Natural killer cell (primary cell): ENCODE results near the gene ZNF600. TPM values are rescaled to one million over a fixed set of nuclear protein-coding genes. Genes with fewer than 3 reads are reported as not detected.
"Not testable (repeated sequence)": the region's sequence is repeated elsewhere in the genome, so short reads cannot be mapped to it uniquely, and the experiment has no call there.

Experiments
- ATAC-seq, 3 donors: fragments of 150-1000 bp in 2 of 3; fragments of 200-7000 bp in 1 of 3; cut with Tn5 transposase; 1 replicate in 1 of 3; 2 replicates in 2 of 3; pipeline ENCODE4 v1.10.0; 2021; ENCODE audit warnings: mild to moderate bottlenecking in 2 of 3, moderate library complexity in 2 of 3
- DNase-seq, 2 donors: peaks; one replicate each; pipeline versions ENCODE4 v3.0.0 to v3.0.0-alpha.2; 2013 to 2021; ENCODE audit warnings: mixed read lengths in 1 of 2
- H3K27ac ChIP-seq: one replicate; pipeline ENCODE4 v1.5.1; 2013; ENCODE audit warnings: mild to moderate bottlenecking, low read length
- H3K27me3 ChIP-seq: one replicate; pipeline ENCODE4 v1.6.1; 2013; ENCODE audit warnings: low read length; ENCODE audit not compliant: control insufficient read depth, insufficient read depth
- H3K36me3 ChIP-seq: one replicate; pipeline ENCODE4 v1.6.1; 2013; ENCODE audit warnings: low read length; ENCODE audit not compliant: control insufficient read depth, insufficient read depth
- H3K4me1 ChIP-seq: one replicate; pipeline ENCODE4 v1.6.1; 2013; ENCODE audit warnings: low read length; ENCODE audit not compliant: control insufficient read depth, insufficient read depth
- H3K4me3 ChIP-seq: one replicate; pipeline ENCODE4 v1.5.1; 2013; ENCODE audit warnings: low read length
- H3K9me3 ChIP-seq: one replicate; pipeline ENCODE4 v1.6.1; 2013; ENCODE audit warnings: low read length; ENCODE audit not compliant: control insufficient read depth, insufficient read depth
- H3K27ac Mint-ChIP-seq, 2 donors: one replicate each; pipeline ENCODE4 v1.8.0; 2022; ENCODE audit warnings: mild to moderate bottlenecking in 2 of 2, mixed read lengths in 2 of 2, moderate library complexity in 1 of 2
- H3K27me3 Mint-ChIP-seq, 2 donors: one replicate each; pipeline ENCODE4 v1.8.0; 2022; ENCODE audit warnings: low read depth in 2 of 2, mixed read lengths in 2 of 2
- H3K36me3 Mint-ChIP-seq: one replicate; pipeline ENCODE4 v1.8.0; 2022; ENCODE audit warnings: mixed read lengths
- H3K4me1 Mint-ChIP-seq, 2 donors: one replicate each; pipeline ENCODE4 v1.8.0; 2022; ENCODE audit warnings: mixed read lengths in 2 of 2
- H3K4me3 Mint-ChIP-seq: one replicate; pipeline ENCODE4 v1.8.0; 2022; ENCODE audit warnings: mild to moderate bottlenecking, moderate library complexity, mixed read lengths
- H3K9me3 Mint-ChIP-seq, 2 donors: one replicate each; pipeline ENCODE4 v1.8.0; 2022; ENCODE audit warnings: mixed read lengths in 2 of 2
- WGBS: methylation state at CpG from one replicate; pipeline ENCODE4 v1.1.7; 2013; ENCODE audit warnings: missing lambda C conversion rate; ENCODE audit not compliant: insufficient coverage; 5-methylcytosine and 5-hydroxymethylcytosine counted together
- intact Hi-C: fragments of 100-400 bp; cut with micrococcal nuclease; formaldehyde crosslinking; loops from one replicate; pipeline ENCODE4 v1.14.2; 2022
- total RNA-seq, 4 donors: library from RNA; stranded (reverse); fragments of 120-200 nt in 1 of 4; gene quantifications; one replicate each; pipeline versions ENCODE4 v1.2.3 to v1.2.4, GENCODE V29; 2013 to 2022
- TF ChIP-seq, protein P1 (sequence below): fragments of 200-600 bp; IDR thresholded peaks from one replicate; pipeline ENCODE4 v1.8.0; 2022; ENCODE audit warnings: antibody characterized with exemption

Gene ZNF600
- total RNA-seq, 3 donors from 2014 or later (not counting 1 experiment from before 2014, with no cell fraction given) = 28.8 to 157 (median 73.1) TPM

DNA sequence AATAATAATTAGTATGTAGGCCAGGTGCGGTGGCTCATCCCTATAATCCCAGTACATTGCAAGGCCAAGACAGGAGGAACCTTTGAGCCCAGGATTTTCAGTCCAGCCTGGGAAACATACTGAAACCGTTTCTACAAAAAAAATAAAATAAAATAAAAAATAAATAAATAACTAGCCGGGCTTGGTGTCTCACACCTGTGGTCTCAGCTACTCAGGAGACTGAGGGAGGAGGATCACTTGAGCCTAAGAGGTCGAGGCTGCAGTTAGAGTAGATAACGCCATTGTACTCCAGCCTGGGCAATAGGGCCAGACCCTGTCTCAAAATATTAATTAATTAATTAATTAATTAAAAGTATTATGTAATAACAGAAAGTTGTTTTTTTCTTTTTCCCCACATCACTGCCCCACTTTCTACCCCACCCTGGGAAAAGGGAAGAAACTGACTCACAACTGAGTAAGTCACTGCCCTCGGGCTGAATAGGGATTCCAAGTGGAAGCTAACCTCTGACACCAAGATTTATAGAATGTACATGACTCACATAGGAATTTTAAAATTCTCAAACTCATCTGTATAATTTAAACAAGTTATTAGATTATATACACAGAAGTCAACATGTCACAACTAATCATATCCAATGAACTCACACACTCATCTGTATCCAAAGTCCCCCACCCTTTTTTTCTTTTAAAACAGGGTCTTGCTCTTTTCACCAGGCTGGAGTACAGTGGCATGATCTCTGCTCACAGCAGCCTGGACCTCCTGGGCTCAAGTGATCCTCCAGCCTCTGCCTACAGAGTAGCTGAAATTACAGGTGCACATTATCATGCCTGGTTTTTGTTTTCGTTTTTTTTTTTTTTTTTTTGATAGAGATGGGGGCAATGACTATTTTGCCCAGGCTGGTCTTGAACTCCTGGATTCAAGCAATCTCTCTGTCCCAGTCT lies 64.3 kb downstream of the ZNF600 start:
- 100% methylated on average over 2 of the region's 7 CpGs for WGBS
- no peaks in the 10 kb centered on the region for H3K36me3 Mint-ChIP-seq
- H3K36me3 ChIP-seq = peaks cover 24% of the 10 kb centered on the region

DNA sequence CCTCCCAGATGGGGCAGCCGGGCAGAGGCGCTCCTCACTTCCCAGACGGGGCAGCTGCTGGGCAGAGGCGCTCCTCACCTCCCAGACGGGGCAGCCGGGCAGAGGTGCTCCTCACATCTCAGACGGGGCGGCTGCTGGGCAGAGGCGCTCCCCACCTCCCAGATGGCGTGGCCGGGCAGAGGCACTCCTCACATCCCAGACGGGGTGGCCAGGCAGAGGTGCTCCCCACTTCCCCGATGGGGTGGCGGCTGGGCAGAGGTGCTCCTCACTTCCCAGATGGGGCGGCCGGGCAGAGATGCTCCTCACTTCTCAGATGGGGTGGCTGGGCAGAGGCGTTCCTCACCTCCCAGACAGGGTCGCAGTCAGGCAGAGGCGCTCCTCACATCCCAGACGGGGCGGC lies 66.0 kb downstream of the ZNF600 start:
- peaks cover 12% of the 10 kb centered on the region for H3K36me3 ChIP-seq
- whole genome bisulfite sequencing = 97% methylated on average over 21 of the region's 21 CpGs
- intact Hi-C loops, H3K4me3 Mint-ChIP-seq, H3K27me3 Mint-ChIP-seq, H3K4me3 ChIP-seq, H3K27ac Mint-ChIP-seq, H3K27ac ChIP-seq, DNase-seq, H3K9me3 ChIP-seq, H3K9me3 Mint-ChIP-seq, ATAC-seq, H3K27me3 ChIP-seq, H3K36me3 Mint-ChIP-seq: not testable (repeated sequence)
- H3K4me1 Mint-ChIP-seq = peaks cover 25 to 30% of the 10 kb centered on the region in 2 donors
- peaks cover 12% of the 10 kb centered on the region for H3K4me1 ChIP-seq

More for the DNA sequence above, 64.3 kb downstream of the ZNF600 start:
- no peaks in the 10 kb centered on the region for H3K4me1 ChIP-seq
- H3K9me3 ChIP-seq = peaks cover 9% of the 10 kb centered on the region
- TF ChIP-seq, protein P1, sequence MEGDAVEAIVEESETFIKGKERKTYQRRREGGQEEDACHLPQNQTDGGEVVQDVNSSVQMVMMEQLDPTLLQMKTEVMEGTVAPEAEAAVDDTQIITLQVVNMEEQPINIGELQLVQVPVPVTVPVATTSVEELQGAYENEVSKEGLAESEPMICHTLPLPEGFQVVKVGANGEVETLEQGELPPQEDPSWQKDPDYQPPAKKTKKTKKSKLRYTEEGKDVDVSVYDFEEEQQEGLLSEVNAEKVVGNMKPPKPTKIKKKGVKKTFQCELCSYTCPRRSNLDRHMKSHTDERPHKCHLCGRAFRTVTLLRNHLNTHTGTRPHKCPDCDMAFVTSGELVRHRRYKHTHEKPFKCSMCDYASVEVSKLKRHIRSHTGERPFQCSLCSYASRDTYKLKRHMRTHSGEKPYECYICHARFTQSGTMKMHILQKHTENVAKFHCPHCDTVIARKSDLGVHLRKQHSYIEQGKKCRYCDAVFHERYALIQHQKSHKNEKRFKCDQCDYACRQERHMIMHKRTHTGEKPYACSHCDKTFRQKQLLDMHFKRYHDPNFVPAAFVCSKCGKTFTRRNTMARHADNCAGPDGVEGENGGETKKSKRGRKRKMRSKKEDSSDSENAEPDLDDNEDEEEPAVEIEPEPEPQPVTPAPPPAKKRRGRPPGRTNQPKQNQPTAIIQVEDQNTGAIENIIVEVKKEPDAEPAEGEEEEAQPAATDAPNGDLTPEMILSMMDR = no peak
- Mint-ChIP-seq H3K9me3 (no peaks in the 10 kb centered on the region), H3K27me3 (no peaks in the 10 kb centered on the region), H3K27ac (peak overlapping the region in 1 of 2 donors; percentile 12), H3K4me1 (peaks cover 7 to 12% of the 10 kb centered on the region in 2 donors), H3K4me3 (no peak overlapping the region)
- ATAC-seq (no peak), DNase-seq (no peak)
- no peak overlapping the region for H3K27ac ChIP-seq
- intact Hi-C loops = no loop called here
- no peaks in the 10 kb centered on the region for H3K27me3 ChIP-seq
- H3K4me3 ChIP-seq = no peak overlapping the region

DNA sequence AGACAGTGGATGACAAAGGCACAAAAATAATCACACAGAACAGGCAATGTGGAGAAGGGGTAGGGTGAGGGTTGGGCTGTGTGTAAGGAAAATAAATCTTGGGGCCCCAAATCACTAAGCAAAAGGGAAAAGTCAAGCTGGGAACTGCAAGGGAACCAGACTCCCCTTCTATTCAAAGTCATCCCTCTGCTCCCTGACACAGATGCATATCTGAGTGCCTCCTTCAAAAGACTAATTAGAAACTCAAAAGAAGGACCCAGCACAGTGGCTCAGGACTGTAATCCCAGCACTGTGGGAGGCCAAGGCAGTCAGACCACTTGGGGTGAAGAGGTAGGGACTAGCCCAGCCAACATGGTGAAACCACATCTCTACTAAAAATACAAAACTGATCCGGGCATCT lies 70.1 kb downstream of the ZNF600 start:
- Mint-ChIP-seq H3K36me3 (peaks cover 8% of the 10 kb centered on the region), H3K27ac (peak overlapping the region; percentile 94 to 95), H3K4me1 (peaks cover 29 to 42% of the 10 kb centered on the region in 2 donors), H3K9me3 (no peaks in the 10 kb centered on the region), H3K4me3 (peak overlapping the region; percentile 67), H3K27me3 (no peaks in the 10 kb centered on the region)
- intact Hi-C loops = no loop called here
- peaks cover 6% of the 10 kb centered on the region for H3K9me3 ChIP-seq
- peaks cover 22% of the 10 kb centered on the region for H3K4me1 ChIP-seq
- H3K36me3 ChIP-seq = peaks cover 17% of the 10 kb centered on the region
- H3K27ac ChIP-seq = peak overlapping the region; percentile 65
- H3K27me3 ChIP-seq = no peaks in the 10 kb centered on the region
- TF ChIP-seq, protein P1 = no peak
- H3K4me3 ChIP-seq = no peak overlapping the region
- DNase-seq (no peak), ATAC-seq (no peak)
- WGBS = 75% methylated on average over 1 of the region's 1 CpG

DNA sequence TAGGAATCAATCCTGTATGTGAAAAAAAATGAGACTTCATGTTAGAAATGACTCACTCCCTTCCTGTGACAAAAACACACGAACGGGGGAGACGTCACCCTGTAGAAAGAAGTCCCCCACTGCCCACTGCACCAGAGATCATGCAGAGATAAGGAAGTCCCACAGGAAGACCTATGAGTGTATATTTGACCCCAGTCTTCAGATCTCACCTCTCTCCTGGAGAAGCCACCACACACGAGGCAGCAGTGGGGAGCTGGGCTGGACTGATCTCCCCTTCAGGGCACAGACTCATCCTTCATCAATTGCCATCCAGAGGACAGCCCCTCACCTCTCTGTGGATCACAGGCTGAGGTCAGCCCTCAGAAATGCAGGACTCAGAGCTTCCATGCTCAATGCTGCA lies 70.7 kb downstream of the ZNF600 start:
- H3K4me1 Mint-ChIP-seq = peaks cover 29 to 42% of the 10 kb centered on the region in 2 donors
- DNase-seq (peak; percentile 54 to 64), ATAC-seq (peak; percentile 90 to 97 (median 92))
- H3K9me3 ChIP-seq, H3K27me3 Mint-ChIP-seq, H3K9me3 Mint-ChIP-seq, H3K27me3 ChIP-seq, intact Hi-C loops, H3K4me3 ChIP-seq: not testable (repeated sequence)
- Histone ChIP-seq H3K4me1 (peaks cover 22% of the 10 kb centered on the region), H3K27ac (peak overlapping the region; percentile 65), H3K36me3 (peaks cover 23% of the 10 kb centered on the region)
- H3K27ac Mint-ChIP-seq = peak overlapping the region; percentile 94 to 95
- 10% methylated on average over 4 of the region's 4 CpGs for WGBS
- peaks cover 13% of the 10 kb centered on the region for H3K36me3 Mint-ChIP-seq
- peak overlapping the region; percentile 67 for H3K4me3 Mint-ChIP-seq

- H3K9me3 ChIP-seq, H3K27me3 Mint-ChIP-seq, H3K4me3 ChIP-seq, intact Hi-C loops, H3K27me3 ChIP-seq, H3K9me3 Mint-ChIP-seq: not testable (repeated sequence)
- H3K27ac ChIP-seq = peak overlapping the region; percentile 65
- peaks cover 29% of the 10 kb centered on the region for H3K36me3 ChIP-seq
- Mint-ChIP-seq H3K4me3 (peak overlapping the region; percentile 67), H3K27ac (peak overlapping the region; percentile 94 to 95), H3K4me1 (peaks cover 29 to 42% of the 10 kb centered on the region in 2 donors), H3K36me3 (peaks cover 13% of the 10 kb centered on the region)
- DNase-seq (peak in 1 of 2 donors; percentile 22), ATAC-seq (peak; percentile 24 to 52 (median 47))
- peaks cover 22% of the 10 kb centered on the region for H3K4me1 ChIP-seq
- 78% methylated on average over 5 of the region's 5 CpGs for WGBS
Observed at GRCh38 chr19:52715330-52715729, 71.3 kb downstream of the ZNF600 start.
